Stomach (tissue), 4 donors: ENCODE data around the gene ATG9A.

Experiments used
- CTCF ChIP-seq, 7 experiments: fragments of 450-650 bp in 4 of 7; fragments of 200-600 bp in 3 of 7; sonication (generic) in 3 of 7; IDR thresholded peaks; one replicate each; pipeline ENCODE4 v1.5.1; 2016 to 2019; ENCODE audit warnings: antibody characterized with exemption in 7 of 7, control low read depth in 2 of 7, mild to moderate bottlenecking in 1 of 7
- EP300 ChIP-seq: sonication (generic); formaldehyde crosslinking; IDR thresholded peaks from one replicate; pipeline ENCODE4 v1.6.1; 2017; ENCODE audit warnings: antibody characterized with exemption
- POLR2A ChIP-seq, 4 donors: fragments of 450-650 bp; IDR thresholded peaks; one replicate each; pipeline ENCODE4 v1.6.1; 2016; ENCODE audit warnings: antibody characterized with exemption in 4 of 4, control low read depth in 2 of 4, mild to moderate bottlenecking in 1 of 4, moderate library complexity in 1 of 4
- POLR2AphosphoS5 ChIP-seq, 3 donors: sonication (generic); formaldehyde crosslinking; IDR thresholded peaks; one replicate each; pipeline ENCODE4 v1.6.1; 2016; ENCODE audit warnings: antibody characterized with exemption in 3 of 3

- no peak for TF ChIP-seq CTCF (IDR thresholded peaks at IDR 0.05)
- TF ChIP-seq POLR2A (IDR thresholded peaks at IDR 0.05) = no peak
- no peak for TF ChIP-seq EP300
- no peak for TF ChIP-seq POLR2AphosphoS5 (IDR thresholded peaks at IDR 0.05)
Observed at GRCh38 chr2:219218217-219218731, 11.2 kb downstream of the ATG9A start.
